HEK293T (cell line): Measurements from ENCODE around the gene AHDC1.

Source experiments
- ELF4 ChIP-seq: fragments of 450-650 bp; IDR thresholded peaks from 2 replicates; pipeline ENCODE4 v1.6.1; 2017; ENCODE audit warnings: antibody characterized with exemption
- FOXA1 ChIP-seq: fragments of 450-650 bp; IDR thresholded peaks from 2 replicates; pipeline ENCODE4 v1.6.1; 2016; ENCODE audit warnings: mild to moderate bottlenecking
- FOXK2 ChIP-seq: fragments of 450-650 bp; IDR thresholded peaks from 2 replicates; pipeline ENCODE4 v1.6.1; 2016; ENCODE audit warnings: mild to moderate bottlenecking
- FOXM1 ChIP-seq: fragments of 450-650 bp; IDR thresholded peaks from 2 replicates; pipeline ENCODE4 v1.6.1; 2017; ENCODE audit warnings: mild to moderate bottlenecking, borderline replicate concordance
- HDGF ChIP-seq: fragments of 450-650 bp; IDR thresholded peaks from 2 replicates; pipeline ENCODE4 v1.6.1; 2017; ENCODE audit warnings: antibody characterized with exemption, borderline replicate concordance
- LEF1 ChIP-seq: fragments of 450-650 bp; IDR thresholded peaks from 2 replicates; pipeline ENCODE4 v1.6.1; 2017; ENCODE audit warnings: mild to moderate bottlenecking, borderline replicate concordance
- PKNOX1 ChIP-seq: fragments of 450-650 bp; IDR thresholded peaks from 2 replicates; pipeline ENCODE4 v1.6.1; 2016
- SP1 ChIP-seq: fragments of 450-650 bp; IDR thresholded peaks from 2 replicates; pipeline ENCODE4 v1.6.1; 2017
- TARDBP ChIP-seq: fragments of 450-650 bp; IDR thresholded peaks from 2 replicates; pipeline ENCODE4 v1.6.1; 2016

GRCh38 chr1:27572019-27572678 is 31.8 kb downstream of the AHDC1 start:
- no peak for TF ChIP-seq FOXM1
- TF ChIP-seq LEF1 = no peak
- no peak for TF ChIP-seq SP1
- TF ChIP-seq PKNOX1 = no peak
- no peak for TF ChIP-seq FOXA1
- TF ChIP-seq TARDBP = no peak
- TF ChIP-seq HDGF = no peak
- TF ChIP-seq ELF4 = no peak
- no peak for TF ChIP-seq FOXK2
